Measurements from ENCODE around the gene UBTD2.

Gene UBTD2

DNA sequence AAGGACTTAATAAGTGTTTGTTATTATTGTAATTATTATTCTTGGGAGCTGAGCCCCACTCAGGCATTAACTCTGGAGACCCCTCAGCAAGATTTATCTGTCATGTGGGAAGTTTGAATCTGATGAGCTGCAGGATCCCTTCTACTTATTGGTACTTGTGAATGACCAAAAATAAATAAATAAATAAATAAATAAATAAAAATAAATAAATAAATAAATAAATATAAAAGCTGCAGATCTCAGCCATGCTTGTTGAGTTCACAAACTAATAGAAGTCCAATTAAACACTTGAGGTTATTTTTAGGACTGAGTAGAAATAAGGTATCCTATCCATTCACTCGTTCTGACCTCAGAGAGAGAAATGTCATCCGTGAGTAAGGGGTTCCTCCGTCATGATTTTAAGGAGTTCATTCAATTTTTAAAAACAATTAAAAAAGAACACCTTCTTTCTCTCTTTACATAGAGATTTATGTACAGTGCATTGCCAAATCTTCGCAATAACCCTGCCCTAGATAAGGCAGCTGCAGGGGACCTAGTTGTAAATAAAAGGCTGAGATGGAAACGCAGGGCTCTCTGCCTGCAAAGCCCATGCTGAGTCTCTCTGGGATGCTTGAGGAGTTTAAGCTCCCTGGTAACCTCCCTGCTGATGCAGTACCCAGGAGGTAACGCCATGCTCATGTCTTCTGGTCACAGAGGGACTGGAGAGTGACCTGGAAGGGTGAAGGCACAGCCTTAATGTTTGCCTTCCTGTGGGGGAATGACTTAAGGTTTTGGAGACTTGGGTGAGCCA, 88.4 kb downstream of the UBTD2 start:
- DNase-seq (ENCODE audit: low read depth in 2 of 2), result no peak

GRCh38 chr5:172193872-172194271, 89.7 kb downstream of the UBTD2 start, which contains the start of gene EFCAB9:
Gene EFCAB9 (plus strand): TSS chr5:172194172. CDS start chr5:172194173, 1 bp downstream.
- no peak for DNase-seq (ENCODE audit: low read depth in 2 of 2)

- no peak for DNase-seq (ENCODE audit: low read depth in 2 of 2)
These were observed 93.8 kb downstream of the UBTD2 start for GRCh38 chr5:172189693-172190296.

DNA sequence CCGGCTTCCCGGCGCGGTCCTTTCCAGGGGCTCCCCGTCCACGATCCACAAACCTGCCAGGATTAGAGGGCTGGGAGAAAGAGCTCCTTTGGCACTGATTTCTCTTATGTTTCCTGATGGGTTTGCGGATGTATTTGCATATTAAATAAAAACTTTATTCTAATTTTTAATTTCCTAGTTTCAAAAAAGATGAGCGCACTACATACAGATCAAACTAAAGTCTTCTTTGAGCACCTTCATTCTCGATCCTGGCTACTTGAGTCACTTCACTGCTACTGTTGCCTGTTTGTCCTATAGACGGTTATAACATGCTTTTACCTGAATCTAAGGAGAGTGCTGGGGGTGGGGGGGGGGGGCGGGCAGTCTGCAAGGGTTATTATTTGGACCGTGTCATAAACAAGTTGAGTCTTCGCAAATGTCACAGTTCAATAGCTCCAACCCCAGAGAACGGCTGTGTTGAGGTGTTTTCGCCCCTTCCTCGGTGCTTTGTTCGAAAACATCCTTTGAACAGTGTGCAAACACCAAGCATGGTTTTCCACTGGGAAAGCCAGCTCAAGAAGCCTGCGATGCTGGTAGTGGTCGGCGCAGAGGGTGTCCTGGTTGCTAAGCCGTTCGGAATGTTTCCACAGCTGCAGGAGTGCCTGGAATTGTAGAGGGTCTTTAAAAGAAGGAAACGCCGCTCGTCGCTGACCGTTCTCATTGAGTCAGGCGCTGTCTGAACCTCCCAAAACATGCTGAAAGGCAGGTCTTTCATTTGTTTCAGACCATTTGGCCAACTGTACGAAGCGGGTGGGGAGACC, 94.5 kb downstream of the UBTD2 start:
- no peak for DNase-seq (ENCODE audit: low read depth in 2 of 2)

DNA sequence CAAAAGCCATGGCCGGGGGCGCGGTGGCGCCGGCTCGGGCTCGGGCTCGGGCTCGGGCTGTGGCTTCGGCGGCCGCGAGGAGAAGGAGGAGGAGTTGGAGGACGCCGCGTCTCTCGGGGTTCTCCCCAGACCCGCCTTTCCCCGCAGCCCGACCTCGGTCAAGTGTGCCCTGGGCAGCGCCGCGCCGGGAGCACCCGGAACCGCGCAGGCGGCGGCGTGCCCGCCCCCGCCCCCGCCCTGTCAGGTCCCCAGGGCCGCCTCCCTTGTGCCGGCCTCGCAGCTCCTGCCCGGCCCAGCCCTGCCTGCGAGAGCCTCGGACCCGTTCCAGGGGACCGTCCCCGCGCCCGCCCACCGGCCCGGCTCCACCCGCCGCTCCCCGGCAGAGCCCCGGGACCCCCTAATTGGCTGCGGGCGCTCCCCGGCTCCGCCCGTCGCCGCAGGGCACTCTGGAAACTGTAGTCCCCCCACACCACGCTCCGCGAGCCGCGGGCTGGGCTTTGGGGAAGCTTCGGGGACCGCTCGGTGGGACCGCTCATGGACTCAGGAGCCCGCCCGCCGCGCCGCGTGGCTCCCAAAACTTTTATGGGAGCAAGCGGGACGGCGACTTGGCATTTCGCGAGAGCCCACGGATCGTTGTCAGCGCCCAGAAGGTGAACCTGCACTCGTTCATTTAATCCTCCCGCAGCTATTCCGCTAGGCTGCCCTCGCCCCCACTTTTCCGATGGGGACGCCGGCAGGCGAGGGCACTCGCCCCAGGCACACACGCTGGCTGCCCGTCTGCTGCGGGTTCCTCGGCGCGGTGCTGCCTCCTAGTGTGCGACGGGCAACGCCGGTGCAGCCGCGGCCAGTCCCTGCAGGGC, 95.3 kb downstream of the UBTD2 start, which contains the start of gene STK10:
Gene STK10, minus strand, starts transcription at position 192 of the 860 bp plus-strand sequence. Its CDS starts 182 bp downstream, at position 10.
- peak; percentile 81 to 88 for DNase-seq (ENCODE audit: low read depth in 2 of 2)

DNA sequence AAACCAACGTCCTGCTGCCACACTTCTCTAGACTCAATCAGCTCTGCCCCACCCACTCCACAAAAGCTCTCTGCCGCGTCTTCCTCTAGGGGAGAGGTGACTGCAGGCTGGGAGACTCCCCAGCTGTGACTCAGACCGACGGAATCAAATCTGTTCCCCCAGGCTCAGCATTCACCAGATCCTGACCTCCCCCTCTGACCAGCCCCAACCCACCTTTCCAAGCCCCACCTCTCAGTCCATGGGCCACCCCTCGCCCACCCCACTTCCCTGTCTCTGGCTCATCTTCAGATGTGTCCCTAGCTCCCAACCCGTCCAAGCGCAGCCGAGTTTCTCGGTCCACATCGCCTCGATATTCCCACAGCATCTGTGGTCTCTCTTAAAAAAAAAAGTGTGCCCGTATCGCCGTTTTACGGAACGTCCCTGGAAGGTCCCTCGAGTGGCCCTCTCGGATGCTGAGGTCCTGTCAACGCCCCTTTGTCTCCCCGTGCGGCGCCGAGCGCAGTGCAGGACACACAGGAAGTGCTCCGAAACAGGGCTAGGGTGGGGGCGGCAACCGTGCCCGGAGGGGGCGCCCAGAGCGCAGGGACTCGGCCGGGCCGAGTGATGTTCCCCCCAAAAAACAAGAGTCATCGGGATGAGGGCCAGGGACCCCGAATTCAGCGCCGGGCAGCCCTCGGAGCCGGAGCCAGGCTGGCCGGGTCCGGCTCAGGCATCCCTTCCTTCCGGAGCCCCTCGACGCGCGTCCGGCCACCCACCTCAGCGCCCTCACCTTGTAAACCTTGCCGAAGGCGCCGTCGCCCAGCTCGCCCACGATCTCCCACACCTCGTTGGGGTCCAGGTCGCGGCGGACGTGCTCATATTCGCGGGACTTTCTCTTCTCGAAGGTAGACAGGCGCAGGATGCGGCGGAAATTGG, 96.2 kb downstream of the UBTD2 start:
- peak; percentile 51 to 53 for DNase-seq (ENCODE audit: low read depth in 2 of 2)

DNA sequence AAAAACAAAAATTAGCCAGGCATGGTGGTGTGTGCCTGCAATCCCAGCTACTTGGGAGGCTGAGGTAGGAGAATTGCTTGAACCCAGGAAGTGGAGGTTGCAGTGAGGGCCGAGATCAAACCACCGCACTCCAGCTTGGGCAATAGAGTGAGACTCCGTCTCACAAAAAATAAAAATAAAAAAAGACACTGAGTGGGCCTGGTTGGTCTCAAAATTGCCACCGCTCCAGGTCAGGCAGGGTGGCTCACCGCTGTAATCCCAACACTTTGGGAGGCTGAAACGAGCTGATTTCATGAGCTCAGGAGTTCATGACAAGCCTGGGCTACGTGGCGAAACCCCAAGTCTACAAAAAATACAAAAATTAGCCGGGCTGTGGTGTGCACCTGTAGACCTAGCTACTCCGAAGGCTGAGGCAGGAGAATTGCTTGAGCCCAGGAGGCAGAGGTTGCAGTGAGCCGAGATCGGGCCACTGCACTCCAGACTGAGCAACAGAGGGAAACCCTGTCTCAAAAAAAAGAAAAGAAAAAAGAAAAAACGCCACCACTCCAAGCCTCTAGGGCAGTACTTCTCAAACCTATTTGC, 97.4 kb downstream of the UBTD2 start:
- DNase-seq (ENCODE audit: low read depth in 2 of 2), result no peak

GRCh38 chr5:172185096-172185461, 98.5 kb downstream of the UBTD2 start:
- no peak for DNase-seq (ENCODE audit: low read depth in 2 of 2)

GRCh38 chr5:172183881-172184280, 99.7 kb downstream of the UBTD2 start:
- no peak for DNase-seq (ENCODE audit: low read depth in 2 of 2)

DNA sequence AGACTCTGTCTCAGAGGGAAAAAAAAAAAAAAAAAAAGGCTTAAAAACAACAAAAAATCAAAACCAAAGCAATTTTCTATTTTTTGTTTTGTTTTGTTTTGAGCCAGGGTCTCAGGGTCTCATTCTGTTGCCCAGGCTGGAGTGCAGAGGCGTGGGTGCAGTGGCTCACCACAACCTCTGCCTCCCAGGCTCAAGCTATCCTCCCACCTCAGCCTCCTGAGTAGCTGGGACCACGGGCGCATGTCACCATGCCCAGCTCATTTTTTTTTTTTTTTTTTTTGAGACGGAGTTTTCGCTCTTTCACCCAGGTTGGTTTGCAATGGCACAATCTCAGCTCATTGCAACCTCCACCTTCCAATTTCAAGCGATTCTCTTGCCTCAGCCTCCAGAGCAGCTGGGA, 101.3 kb downstream of the UBTD2 start:
- DNase-seq (ENCODE audit: low read depth in 2 of 2), result no peak

- DNase-seq (ENCODE audit: low read depth in 2 of 2), result no peak
These were observed 102.6 kb downstream of the UBTD2 start for GRCh38 chr5:172180936-172181335.

DNA sequence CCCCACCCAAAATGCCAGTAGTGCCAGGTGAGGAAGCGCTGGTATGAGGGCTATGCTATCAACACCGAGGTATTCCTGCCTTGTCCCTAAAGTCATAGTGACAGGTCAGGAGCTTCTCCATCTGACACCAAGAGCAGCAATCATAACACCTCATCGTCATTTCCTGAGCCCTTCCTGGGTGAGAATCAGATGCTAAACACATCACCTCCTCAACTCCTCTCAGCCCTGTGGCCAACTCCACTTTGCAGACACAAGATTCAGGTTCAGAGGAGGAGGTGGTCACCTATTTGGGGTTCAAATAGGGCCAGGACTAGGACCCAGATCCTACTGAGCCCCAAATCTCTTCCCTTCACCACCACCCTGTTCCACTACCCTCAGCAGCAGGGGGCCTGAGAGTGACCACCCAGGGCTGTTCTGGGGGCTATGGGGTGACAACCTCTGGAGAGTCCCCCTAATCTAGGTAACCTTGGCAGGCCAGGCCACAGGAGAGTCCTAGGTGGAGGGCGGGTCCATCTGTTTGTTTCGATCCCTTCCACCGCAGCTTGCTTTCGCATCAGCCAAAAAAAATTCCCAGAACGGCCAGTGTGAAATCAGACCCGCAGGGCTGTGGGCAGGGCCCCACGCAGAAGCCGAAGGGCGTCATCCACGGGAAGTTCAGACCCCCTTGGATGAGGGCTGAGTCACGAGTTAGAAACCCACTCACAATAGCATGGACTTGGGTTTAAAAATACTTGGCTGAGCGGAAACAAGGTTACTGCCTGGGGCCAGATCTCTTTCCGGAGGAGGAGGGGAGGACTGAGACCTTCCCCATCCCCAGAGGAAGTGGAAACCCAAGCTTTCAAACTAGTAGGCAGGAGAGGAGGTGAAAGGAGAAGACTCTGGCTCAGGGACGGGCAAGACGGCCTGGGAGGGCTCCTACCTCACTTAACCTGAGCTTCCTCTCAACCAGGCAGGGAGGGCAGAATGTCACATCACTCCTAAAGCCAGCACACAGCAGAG, 104.3 kb downstream of the UBTD2 start:
- DNase-seq (ENCODE audit: low read depth in 2 of 2), result no peak

GRCh38 chr5:172178301-172178987, 105.1 kb downstream of the UBTD2 start:
- DNase-seq (ENCODE audit: low read depth in 2 of 2), result no peak

DNA sequence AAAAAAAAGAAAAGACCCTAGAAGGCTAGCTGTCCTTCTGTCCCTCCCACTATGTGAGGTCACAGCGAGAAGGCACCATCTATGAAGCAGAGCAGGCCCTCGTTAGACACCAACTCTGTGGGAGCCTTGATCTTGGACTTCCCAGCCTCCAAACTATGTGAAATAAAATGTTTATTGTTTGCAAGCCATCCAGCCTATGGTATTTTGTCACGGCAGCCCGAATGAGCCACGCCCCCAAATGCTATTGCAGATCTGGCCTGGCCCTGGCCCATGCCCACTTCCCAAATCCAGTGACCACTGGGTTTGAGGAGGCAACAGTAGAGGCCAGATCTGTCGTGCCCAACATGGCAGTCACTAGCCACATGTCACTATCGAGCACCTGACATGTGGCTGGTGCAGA, 106.4 kb downstream of the UBTD2 start:
- DNase-seq (ENCODE audit: low read depth in 2 of 2), result no peak

GRCh38 chr5:172175263-172175719, 108.3 kb downstream of the UBTD2 start:
- DNase-seq (ENCODE audit: low read depth in 2 of 2), result peak; percentile 70 to 71

DNA sequence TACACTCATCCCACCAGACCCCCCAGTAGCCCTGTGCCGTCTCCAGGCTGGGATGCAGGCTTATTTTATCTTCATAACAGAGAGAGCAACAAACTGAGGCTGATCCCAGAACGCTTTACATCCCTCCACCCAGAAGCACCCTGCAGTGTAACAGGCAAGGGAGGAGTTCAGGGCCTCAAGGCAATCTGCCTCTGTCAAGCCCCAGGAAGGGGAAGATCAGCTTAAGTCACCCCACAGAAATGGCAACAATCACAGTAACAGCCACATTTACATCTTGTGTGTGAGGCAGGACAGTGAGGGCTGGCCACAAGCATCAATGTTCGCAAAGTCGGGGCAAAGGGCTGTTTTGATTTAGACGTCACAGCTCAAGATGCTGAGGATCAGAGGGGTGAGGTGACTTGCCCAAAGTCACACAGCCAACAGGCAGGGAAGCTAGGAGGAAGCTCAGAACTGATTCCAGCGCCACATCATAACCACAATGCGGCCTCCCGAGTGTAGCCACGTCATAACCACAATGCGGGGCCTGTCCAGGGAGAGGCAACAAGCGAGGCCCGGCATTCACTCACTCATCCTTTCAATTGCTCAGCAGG, 109.9 kb downstream of the UBTD2 start:
- DNase-seq (ENCODE audit: low read depth in 2 of 2), result peak; percentile 41 to 51

DNA sequence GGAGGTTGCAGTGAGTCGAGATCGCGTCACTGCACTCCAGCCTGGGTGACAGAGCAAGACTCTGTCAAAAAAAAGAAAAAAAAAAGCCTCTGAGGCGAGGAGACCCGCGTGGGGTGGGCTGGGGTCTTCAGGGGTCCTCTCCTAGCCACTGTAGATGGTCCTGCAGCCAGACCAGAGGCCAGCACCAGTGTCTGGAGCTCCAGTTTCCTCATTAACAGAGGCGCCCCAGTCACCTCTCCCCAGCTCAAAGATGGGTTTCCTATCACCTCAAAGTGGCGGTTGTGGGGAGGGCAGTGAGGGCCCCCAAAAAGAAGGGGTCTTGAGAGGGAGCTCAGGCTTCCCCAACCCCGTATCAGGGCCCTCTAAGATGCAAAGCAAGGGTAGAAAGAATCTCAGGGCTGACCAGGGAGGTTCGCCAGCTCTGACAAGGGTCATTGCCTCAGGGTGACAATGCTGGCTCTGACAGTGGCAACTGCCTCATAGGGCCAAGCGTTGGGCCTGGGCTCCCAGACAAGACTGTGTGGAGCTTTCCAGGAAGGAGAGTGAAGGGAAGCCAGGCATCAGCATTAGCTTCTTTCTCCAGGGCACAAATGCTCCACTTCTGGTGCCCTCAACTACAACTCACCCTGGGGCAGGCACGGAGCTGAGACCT, 110.5 kb downstream of the UBTD2 start:
- DNase-seq (ENCODE audit: low read depth in 2 of 2), result no peak
